K562 (cell line): ENCODE measurements around the gene GALNT15. TPM values are rescaled to one million over a fixed set of nuclear protein-coding genes. Genes with fewer than 3 reads are reported as not detected.

Source experiments
- ATAC-seq: fragments of 200-7000 bp; cut with Tn5 transposase; 3 replicates; pipeline ENCODE4 v1.9.1; 2020; ENCODE audit warnings: moderate library complexity
- BruUV-seq: library from RNA; stranded (reverse); fragments of 400-500 nt; replicated peaks from 2 replicates; lab custom pipeline; 2021; lab: Mats Ljungman, UMichigan
- CTCF ChIA-PET: fragments of 300-600 bp; formaldehyde crosslinking; extraction: SDS; loops from one replicate; lab custom pipeline; 2021; ENCODE audit warnings: low intra/inter-chr PET ratio; lab: Yijun Ruan, JAX
- POLR2A ChIA-PET: fragments of 300-600, 350-650 bp; sonication (Branson Sonifier 250); formaldehyde crosslinking; extraction: SDS; loops from one replicate; lab custom pipeline; 2021; ENCODE audit warnings: antibody characterized with exemption, inconsistent platforms; lab: Yijun Ruan, JAX
- DNase-seq, 4 experiments: peaks; one replicate each; pipeline versions ENCODE4 v3.0.0 to v3.0.0-alpha.2; 2011 to 2018; ENCODE audit warnings: low spot score in 3 of 4, mixed read lengths in 3 of 4; ENCODE audit errors: extremely low read depth in 1 of 4
- FAIRE-seq: peaks from 2 replicates; lab custom pipeline; 2011; peaks lifted over from hg19 to GRCh38; lab: Jason Lieb, UNC
- H2AFZ ChIP-seq: 2 replicates; pipeline ENCODE4 v1.6.0; 2011; ENCODE audit warnings: low read depth, low read length, control low read depth, inconsistent platforms
- H3K27ac ChIP-seq: fragments of 200-600 bp; 3 replicates; pipeline ENCODE4 v1.8.0; 2011; ENCODE audit warnings: low read depth, mild to moderate bottlenecking, control low read depth, inconsistent platforms, low read length, moderate library complexity, mixed read lengths; ENCODE audit errors: extremely low read depth
- H3K27me3 ChIP-seq, 2 experiments: fragments of 300-600 bp in 1 of 2; 2 replicates in 1 of 2; 3 replicates in 1 of 2; pipeline versions ENCODE4 v1.6.0 to v1.8.0; 2011; ENCODE audit warnings: inconsistent platforms in 2 of 2, low read length in 2 of 2, mild to moderate bottlenecking in 1 of 2, mixed read lengths in 1 of 2, moderate library complexity in 1 of 2; ENCODE audit not compliant: control insufficient read depth in 2 of 2, insufficient read depth in 2 of 2
- H3K36me3 ChIP-seq: fragments of 300-600 bp; 3 replicates; pipeline ENCODE4 v1.8.0; 2011; ENCODE audit warnings: mild to moderate bottlenecking, low read length, inconsistent platforms; ENCODE audit not compliant: control insufficient read depth, insufficient read depth
- H3K4me1 ChIP-seq, 2 experiments: fragments of 200-600 bp in 1 of 2; replicated peaks in 1 of 2; 2 replicates in 1 of 2; 3 replicates in 1 of 2; pipeline versions ENCODE4 v1.5.1 to v1.8.0; 2011; ENCODE audit warnings: inconsistent platforms in 2 of 2, low read length in 2 of 2, mild to moderate bottlenecking in 1 of 2, mixed read lengths in 1 of 2, moderate library complexity in 1 of 2; ENCODE audit not compliant: control insufficient read depth in 2 of 2, insufficient read depth in 2 of 2
- H3K4me2 ChIP-seq: 2 replicates; pipeline ENCODE4 v1.6.1; 2011; ENCODE audit warnings: low read length, control low read depth, inconsistent platforms, mixed read lengths; ENCODE audit not compliant: insufficient read depth
- H3K4me3 ChIP-seq: fragments of 200-600 bp; sonication (generic), shearing (Covaris generic); 2 replicates; pipeline ENCODE4 v1.5.1; 2016; ENCODE audit warnings: control low read depth, inconsistent platforms
- H3K79me2 ChIP-seq: fragments of 200-600 bp; 3 replicates; pipeline ENCODE4 v1.8.0; 2011; ENCODE audit warnings: low read length, inconsistent platforms; ENCODE audit not compliant: control insufficient read depth, insufficient read depth
- H3K9ac ChIP-seq, 2 experiments: 2 replicates each; pipeline versions ENCODE4 v1.6.0 to v1.6.1; 2011; ENCODE audit warnings: low read depth in 2 of 2, low read length in 2 of 2, control low read depth in 1 of 2, inconsistent platforms in 1 of 2, mild to moderate bottlenecking in 1 of 2, mixed read lengths in 1 of 2; ENCODE audit not compliant: insufficient read depth in 1 of 2
- H3K9me1 ChIP-seq: one replicate; pipeline ENCODE4 v1.6.0; 2011; ENCODE audit warnings: inconsistent platforms, mild to moderate bottlenecking, low read length, moderate library complexity; ENCODE audit not compliant: control insufficient read depth, insufficient read depth
- H3K9me3 ChIP-seq: replicated peaks from 2 replicates; pipeline ENCODE4 v1.5.1; 2011; ENCODE audit warnings: low read depth, low read length, inconsistent platforms; ENCODE audit not compliant: control insufficient read depth, insufficient read depth
- H4K20me1 ChIP-seq: replicated peaks from 2 replicates; pipeline ENCODE4 v1.6.1; 2011; ENCODE audit warnings: low read length, inconsistent platforms, mixed read lengths; ENCODE audit not compliant: control insufficient read depth, insufficient read depth
- CREBBP ChIP-seq: IDR thresholded peaks from one replicate; pipeline ENCODE4 v1.6.1; 2012; ENCODE audit warnings: low read depth, mild to moderate bottlenecking, control low read depth, inconsistent platforms, low read length
- FOXP4 ChIP-seq: sonication (generic); formaldehyde crosslinking; IDR thresholded peaks from 2 replicates; pipeline ENCODE4 v1.8.0; 2022; ENCODE audit warnings: mild to moderate bottlenecking, missing genetic modification reagents, borderline replicate concordance
- HES1 ChIP-seq: fragments of 450-650 bp; IDR thresholded peaks from 2 replicates; pipeline ENCODE4 v1.6.1; 2016; ENCODE audit warnings: low read depth, mild to moderate bottlenecking, moderate library complexity
- HMGN3 ChIP-seq: IDR thresholded peaks from 2 replicates; pipeline ENCODE4 v1.6.1; 2011; ENCODE audit warnings: borderline replicate concordance, low read depth, mild to moderate bottlenecking, mixed read lengths, low read length; ENCODE audit not compliant: insufficient read length; ENCODE audit errors: extremely low read depth
- HNRNPK ChIP-seq: fragments of 200-400 bp; formaldehyde crosslinking; IDR thresholded peaks from one replicate; pipeline ENCODE4 v1.6.1; 2018; ENCODE audit warnings: mild to moderate bottlenecking, low read depth, low read length; ENCODE audit not compliant: poor library complexity, severe bottlenecking
- NR0B1 ChIP-seq: fragments of 450-650 bp; IDR thresholded peaks from one replicate; pipeline ENCODE4 v1.6.1; 2018; ENCODE audit warnings: mild to moderate bottlenecking, moderate library complexity; ENCODE audit not compliant: partially characterized antibody
- POLR2B ChIP-seq: fragments of 450-650 bp; IDR thresholded peaks from 2 replicates; pipeline ENCODE4 v1.6.1; 2018; ENCODE audit warnings: low read depth; ENCODE audit not compliant: partially characterized antibody
- POLR3G ChIP-seq: IDR thresholded peaks from 2 replicates; pipeline ENCODE4 v1.6.1; 2011; ENCODE audit not compliant: insufficient read length, insufficient replicate concordance; ENCODE audit errors: extremely low read depth
- PURB ChIP-seq: sonication (generic); formaldehyde crosslinking; IDR thresholded peaks from 2 replicates; pipeline ENCODE4 v1.9.0; 2021; ENCODE audit warnings: low read depth, mild to moderate bottlenecking, missing genetic modification reagents
- RBM22 ChIP-seq: fragments of 200-400 bp; formaldehyde crosslinking; IDR thresholded peaks from 2 replicates; pipeline ENCODE4 v1.6.1; 2018; ENCODE audit warnings: low read length, low read depth; ENCODE audit not compliant: poor library complexity, severe bottlenecking
- SMARCE1 ChIP-seq: fragments of 450-650 bp; IDR thresholded peaks from 2 replicates; pipeline ENCODE4 v1.7.1; 2016; ENCODE audit warnings: mild to moderate bottlenecking
- SOX6 ChIP-seq: fragments of 450-650 bp; IDR thresholded peaks from 2 replicates; pipeline ENCODE4 v1.6.1; 2014; ENCODE audit warnings: mild to moderate bottlenecking
- THAP7 ChIP-seq: fragments of 250-450 bp; sonication (Bioruptor Pico); IDR thresholded peaks from 2 replicates; pipeline ENCODE4 v1.5.0; 2021
- ZKSCAN3 ChIP-seq: fragments of 250-450 bp; sonication (Bioruptor Pico); IDR thresholded peaks from 2 replicates; pipeline ENCODE4 v1.4.0; 2020
- ZNF12 ChIP-seq: sonication (generic); formaldehyde crosslinking; IDR thresholded peaks from 2 replicates; pipeline ENCODE4 v1.4.0; 2020; ENCODE audit warnings: mild to moderate bottlenecking, missing genetic modification reagents
- ZNF512 ChIP-seq: IDR thresholded peaks from 2 replicates; pipeline ENCODE4 v1.6.1; 2016; ENCODE audit warnings: missing genetic modification characterization, missing compliant biosample characterization
- ZNF695 ChIP-seq: fragments of 450-650 bp; formaldehyde crosslinking; IDR thresholded peaks from 2 replicates; pipeline ENCODE4 v1.4.0; 2020; ENCODE audit warnings: mild to moderate bottlenecking, moderate library complexity
- ZZZ3 ChIP-seq: fragments of 450-650 bp; IDR thresholded peaks from 2 replicates; pipeline ENCODE4 v1.6.1; 2016; ENCODE audit warnings: antibody characterized with exemption, mild to moderate bottlenecking, moderate library complexity
- WGBS: fragments of 100-300 bp; shearing (Covaris generic); methylation state at CpG from one replicate; pipeline ENCODE4 v1.1.6; 2016; ENCODE audit warnings: low coverage, mixed read lengths; ENCODE audit not compliant: insufficient coverage; ENCODE audit errors: missing lambda C conversion rate; 5-methylcytosine and 5-hydroxymethylcytosine counted together
- in situ Hi-C: fragments of 300-500 bp; cut with MboI; formaldehyde crosslinking; loops from 4 replicates; pipeline ENCODE4 v1.15.0; 2018; ENCODE audit warnings: inconsistent platforms, mixed read lengths
- intact Hi-C: fragments of 100-400 bp; cut with micrococcal nuclease; formaldehyde crosslinking; loops from 2 replicates; pipeline ENCODE4 v1.14.2; 2022
- polyA plus RNA-seq, 8 experiments: library from polyadenylated mRNA; depleted of rRNA in 4 of 8; stranded (reverse) in 5 of 8; unstranded in 3 of 8; fragments of >200 nt; fragmentation: Nextera tagmentation in 2 of 8; fragmentation: Illumina TruSeq in 1 of 8; extraction: Ambion mirVana in 2 of 8; extraction: Trizol in 1 of 8; gene quantifications; 2 replicates each; pipeline versions ENCODE4 v1.2.1 to v1.2.3, GENCODE V29; 2011 to 2014; ENCODE audit warnings: inconsistent platforms in 1 of 8, missing spikeins in 1 of 8
- total RNA-seq, 7 experiments: library from RNA; depleted of rRNA in 6 of 7; stranded (reverse); fragments of >200 nt in 6 of 7; fragmentation: Illumina TruSeq in 2 of 7; extraction: Trizol in 2 of 7; gene quantifications; 2 replicates each; pipeline versions ENCODE4 v1.2.1 to v1.2.3, GENCODE V29; 2011 to 2021; ENCODE audit warnings: low replicate concordance in 1 of 7

The GALNT15 gene
- total and polyA plus RNA-seq, 9 of the 15 experiments (the other 6 are each of a cell fraction or from before 2014, with no cell fraction given), result not detected

GRCh38 chr3:16127249-16127648, 47.2 kb upstream of the GALNT15 start:
- ATAC-seq (no peak), DNase-seq (no peak), FAIRE-seq (no peak)
- no TSS peak for BruUV-seq
- Histone ChIP-seq H3K27ac (no peak overlapping the region), H3K79me2 (no peaks in the 10 kb centered on the region), H3K36me3 (no peaks in the 10 kb centered on the region), H3K9ac (no peak overlapping the region), H2AFZ (no peak overlapping the region), H3K9me3 (no peaks in the 10 kb centered on the region), H3K4me1 (no peaks in the 10 kb centered on the region), H3K4me3 (no peak overlapping the region), H3K9me1 (no peaks in the 10 kb centered on the region), H3K27me3 (peaks cover 2 to 12% of the 10 kb centered on the region in 2 experiments; a peak in 3 of 5 replicates), H4K20me1 (no peaks in the 10 kb centered on the region; the same call in 1 of the 2 replicates), H3K4me2 (no peak overlapping the region)
- TF ChIP-seq RBM22 (no peak), SMARCE1 (no peak), SOX6 (no peak), NR0B1 (no peak), PURB (CRISPR knock-in tag) (no peak), ZNF695 (no peak), THAP7 (CRISPR knock-in tag) (no peak), POLR3G (no peak), FOXP4 (CRISPR knock-in tag) (no peak), ZNF512 (no peak), HMGN3 (no peak), CREBBP (no peak), HES1 (no peak), POLR2B (no peak), ZKSCAN3 (no peak), ZNF12 (no peak), HNRNPK (no peak), ZZZ3 (no peak)
- POLR2A ChIA-PET, result no interaction called here
- intact Hi-C loops (no loop called here), in situ Hi-C loops (no loop called here)
- WGBS, result 0% methylated on average over 8 of the region's 8 CpGs
- CTCF ChIA-PET, result no interaction called here
